OCI-LY3 (cell line): ENCODE measurements around the gene B3GALNT2.

Source experiments
- H2AFZ ChIP-seq: fragments of 200-600, 300-600 bp; shearing (Covaris generic); 2 replicates; pipeline ENCODE4 v1.6.0; 2014; ENCODE audit warnings: antibody characterized with exemption, low read depth, low read length
- H3K27ac ChIP-seq: fragments of 200-600, 300-600 bp; sonication (generic); 2 replicates; pipeline ENCODE4 v1.5.1; 2014; ENCODE audit warnings: mild to moderate bottlenecking, low read length, moderate library complexity, mixed read lengths
- H3K27me3 ChIP-seq: fragments of 200-600, 300-600 bp; sonication (generic); 2 replicates; pipeline ENCODE4 v1.6.1; 2014; ENCODE audit warnings: low read depth, low read length, mixed read lengths
- H3K36me3 ChIP-seq: fragments of 200-600, 300-600 bp; sonication (generic); replicated peaks from 2 replicates; pipeline ENCODE3; 2014; ENCODE audit warnings: low read depth, low read length, mixed read lengths
- H3K4me1 ChIP-seq: fragments of 300-600, 200-600 bp; sonication (generic); 2 replicates; pipeline ENCODE4 v1.6.1; 2014; ENCODE audit warnings: low read length, mixed read lengths
- H3K4me2 ChIP-seq: fragments of 200-600, 300-600 bp; sonication (generic); 2 replicates; pipeline ENCODE4 v1.6.1; 2014; ENCODE audit warnings: low read length, mixed read lengths
- H3K4me3 ChIP-seq: fragments of 300-600, 200-600 bp; sonication (generic); 2 replicates; pipeline ENCODE4 v1.5.1; 2014; ENCODE audit warnings: antibody characterized with exemption, mild to moderate bottlenecking, low read length, moderate library complexity
- H3K79me2 ChIP-seq: fragments of 300-600, 200-600 bp; shearing (Covaris generic); 2 replicates; pipeline ENCODE4 v1.6.1; 2014; ENCODE audit warnings: mild to moderate bottlenecking, low read length, mixed read lengths
- H3K9ac ChIP-seq: fragments of 300-600, 200-600 bp; shearing (Covaris generic); 2 replicates; pipeline ENCODE4 v1.6.0; 2014; ENCODE audit warnings: mild to moderate bottlenecking, low read length, moderate library complexity
- H3K9me3 ChIP-seq: fragments of 200-600, 300-600 bp; shearing (Covaris generic); 2 replicates; pipeline ENCODE4 v1.6.1; 2014; ENCODE audit warnings: low read length, mixed read lengths; ENCODE audit not compliant: insufficient read depth
- H4K20me1 ChIP-seq: fragments of 200-600, 300-600 bp; sonication (generic); 2 replicates; pipeline ENCODE4 v1.6.1; 2016; ENCODE audit warnings: low read length, mixed read lengths; ENCODE audit not compliant: insufficient read depth
- CTCF ChIP-seq: fragments of 200-600, 300-600 bp; sonication (generic); IDR thresholded peaks from 2 replicates; pipeline ENCODE4 v1.5.1; 2014; ENCODE audit warnings: antibody characterized with exemption, low read length, low read depth
- EZH2phosphoT487 ChIP-seq: fragments of 200-600 bp; shearing (Covaris generic); IDR thresholded peaks from 2 replicates; pipeline ENCODE4 v1.6.1; 2018; ENCODE audit warnings: antibody characterized with exemption, mixed run types, low read depth

The B3GALNT2 gene

DNA sequence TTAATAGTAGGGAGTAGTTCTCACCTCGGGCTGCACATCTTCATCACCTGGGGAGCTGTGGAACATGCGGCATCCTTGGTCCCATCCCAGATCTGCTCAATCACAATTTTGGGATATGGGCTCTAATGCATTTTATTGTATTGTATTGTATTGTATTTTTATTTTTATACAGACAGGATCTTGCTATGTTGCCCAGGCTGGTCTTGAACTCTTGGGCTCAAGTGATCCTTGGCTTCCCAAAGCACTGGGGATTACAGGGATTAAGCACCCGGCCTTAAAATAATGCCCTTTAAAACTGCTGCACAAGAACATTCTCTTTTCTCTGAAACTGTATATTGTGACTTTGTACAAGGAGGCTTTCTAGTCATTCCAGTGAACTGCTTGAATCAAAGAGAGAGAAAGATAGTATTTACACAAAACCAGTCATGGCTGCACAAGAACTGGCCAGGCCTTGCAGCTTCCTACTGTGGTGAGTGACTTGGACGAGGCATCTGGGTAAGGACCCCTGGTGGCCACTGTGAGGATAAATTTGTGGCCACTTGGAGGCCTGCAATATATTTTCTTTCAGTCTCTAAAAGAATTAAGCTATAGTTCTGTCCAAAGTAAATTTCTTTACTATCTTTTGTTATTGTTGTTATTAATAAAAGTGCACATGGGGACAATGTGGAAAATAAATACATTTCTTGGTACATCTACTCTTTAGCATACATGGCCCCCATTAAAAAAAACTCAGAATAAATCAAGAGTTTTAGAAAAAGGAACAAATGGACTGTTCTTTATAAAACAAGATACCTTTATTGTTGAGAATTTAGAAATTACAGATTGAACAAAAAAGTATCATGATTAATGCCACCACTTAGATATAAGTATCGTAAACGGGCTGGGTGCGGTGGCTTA, 89.0 kb downstream of the B3GALNT2 start:
- H3K9ac ChIP-seq = no peak overlapping the region
- no peaks in the 10 kb centered on the region for H3K79me2 ChIP-seq
- H3K4me2 ChIP-seq = no peak overlapping the region
- H3K9me3 ChIP-seq = no peaks in the 10 kb centered on the region
- no peak overlapping the region for H2AFZ ChIP-seq
- no peaks in the 10 kb centered on the region for H3K4me1 ChIP-seq
- no peak overlapping the region for H3K4me3 ChIP-seq
- no peaks in the 10 kb centered on the region for H4K20me1 ChIP-seq
- no peaks in the 10 kb centered on the region for H3K27me3 ChIP-seq
- TF ChIP-seq CTCF = peak; percentile 83
- TF ChIP-seq EZH2phosphoT487 = no peak
- no peak overlapping the region for H3K27ac ChIP-seq
- peaks cover 6% of the 10 kb centered on the region for H3K36me3 ChIP-seq

DNA sequence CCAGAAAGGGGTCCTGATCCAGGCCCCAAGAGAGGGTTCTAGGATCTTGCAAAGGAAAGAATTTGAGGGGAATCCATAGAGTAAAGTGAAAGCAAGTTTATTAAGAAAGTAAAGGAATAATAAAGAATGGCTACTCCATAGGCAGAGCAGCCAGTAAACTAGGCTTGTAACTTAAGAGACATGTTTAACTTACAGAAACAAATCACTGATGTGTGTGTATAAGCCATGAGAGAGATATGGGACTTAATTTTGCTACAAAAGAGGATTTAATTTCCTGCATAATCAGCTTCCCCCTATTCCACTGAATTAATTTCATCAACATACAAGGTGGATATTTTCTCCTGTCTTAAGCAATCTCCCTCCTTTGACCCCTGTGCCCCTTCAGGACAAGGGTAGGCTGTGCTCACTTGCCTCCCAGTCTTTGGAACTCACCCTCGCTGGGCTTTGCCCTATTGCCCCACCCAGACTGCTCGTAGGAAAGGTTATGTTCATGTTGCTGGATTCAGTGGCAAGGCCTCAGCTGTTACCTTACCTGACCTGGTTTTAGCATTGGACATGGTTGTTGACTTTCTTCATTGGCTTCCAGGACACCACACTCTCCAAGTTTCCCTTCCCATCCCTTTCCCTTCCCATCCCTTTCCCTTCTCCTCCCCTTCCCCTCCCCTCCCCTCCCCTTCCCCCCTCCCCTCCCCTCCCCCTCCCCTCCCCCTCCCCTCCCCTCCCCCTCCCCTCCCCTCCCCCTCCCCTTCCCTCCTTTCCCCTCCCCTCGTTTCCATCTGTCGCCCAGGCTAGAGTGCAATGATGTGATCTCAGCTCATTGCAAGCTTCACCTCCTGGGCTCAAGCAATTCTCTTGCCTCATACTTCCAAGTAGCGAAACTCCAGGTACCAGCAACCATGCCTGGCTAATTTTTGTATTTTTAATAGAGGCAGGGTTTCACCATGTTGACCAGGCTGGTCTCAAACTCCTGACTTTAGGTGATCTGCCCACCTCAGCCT, 92.5 kb downstream of the B3GALNT2 start:
- Histone ChIP-seq H3K27me3 (no peaks in the 10 kb centered on the region), H3K36me3 (peaks cover 6% of the 10 kb centered on the region), H3K4me3 (no peak overlapping the region), H3K4me1 (no peaks in the 10 kb centered on the region), H4K20me1 (no peaks in the 10 kb centered on the region), H3K9ac (no peak overlapping the region), H3K9me3 (no peaks in the 10 kb centered on the region), H3K79me2 (no peaks in the 10 kb centered on the region), H3K27ac (no peak overlapping the region), H2AFZ (no peak overlapping the region), H3K4me2 (no peak overlapping the region)
- TF ChIP-seq EZH2phosphoT487 (no peak), CTCF (no peak)

DNA sequence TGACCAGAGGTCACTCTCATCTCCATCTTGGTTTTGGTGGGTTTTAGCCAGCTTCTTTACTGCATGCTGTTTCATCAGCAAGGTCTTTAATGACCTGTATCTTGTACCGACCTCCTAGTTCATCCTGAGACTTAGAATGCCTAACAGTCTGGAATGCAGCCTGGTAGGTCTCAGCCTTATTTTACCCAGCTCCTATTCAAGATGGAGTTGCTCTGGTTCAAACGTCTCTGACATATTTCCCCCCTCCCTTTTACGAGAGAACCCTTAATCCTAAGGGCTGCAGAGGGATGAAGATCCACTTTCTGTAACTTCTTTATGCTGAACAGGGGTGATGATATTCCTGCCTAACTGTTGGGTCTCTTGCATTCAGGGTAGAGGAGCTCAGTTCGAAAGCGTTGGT, 93.8 kb downstream of the B3GALNT2 start:
- H3K4me2 ChIP-seq = no peak overlapping the region
- H4K20me1 ChIP-seq = no peaks in the 10 kb centered on the region
- no peaks in the 10 kb centered on the region for H3K9me3 ChIP-seq
- no peaks in the 10 kb centered on the region for H3K4me1 ChIP-seq
- TF ChIP-seq CTCF (no peak), EZH2phosphoT487 (no peak)
- H3K79me2 ChIP-seq = no peaks in the 10 kb centered on the region
- H3K27me3 ChIP-seq = no peaks in the 10 kb centered on the region
- H3K36me3 ChIP-seq = peaks cover 6% of the 10 kb centered on the region
- H3K4me3 ChIP-seq = no peak overlapping the region
- H3K27ac ChIP-seq = no peak overlapping the region
- no peak overlapping the region for H3K9ac ChIP-seq
- H2AFZ ChIP-seq = no peak overlapping the region
